HEK293 (cell line): ENCODE measurements around the gene MYRFL.

Experiments used
- YY1 ChIP-seq: fragments of 450-650 bp; formaldehyde crosslinking; IDR thresholded peaks from 2 replicates; pipeline ENCODE4 v1.5.1; 2018; ENCODE audit warnings: missing biosample characterization, missing genetic modification characterization
- ZBTB7A ChIP-seq: fragments of 450-650 bp; formaldehyde crosslinking; IDR thresholded peaks from 2 replicates; pipeline ENCODE4 v1.5.1; 2016; ENCODE audit warnings: low read depth, missing biosample characterization, missing genetic modification characterization
- ZNF416 ChIP-seq: fragments of 450-650 bp; formaldehyde crosslinking; IDR thresholded peaks from 2 replicates; pipeline ENCODE4 v1.5.1; 2016; ENCODE audit warnings: missing biosample characterization, missing genetic modification characterization
- TF ChIP-seq, protein P1 (sequence below): fragments of 450-650 bp; formaldehyde crosslinking; IDR thresholded peaks from 2 replicates; pipeline ENCODE4 v1.5.1; 2016; ENCODE audit warnings: missing biosample characterization, missing genetic modification characterization
- TF ChIP-seq, protein P2 (sequence below): IDR thresholded peaks from 2 replicates; pipeline ENCODE4 v1.6.1; 2011; ENCODE audit warnings: mild to moderate bottlenecking, low read depth, low read length, borderline replicate concordance
- TF ChIP-seq, protein P3 (sequence below): fragments of 450-650 bp; formaldehyde crosslinking; IDR thresholded peaks from 2 replicates; pipeline ENCODE4 v1.5.1; 2016; ENCODE audit warnings: missing biosample characterization, missing genetic modification characterization, low read depth
- TF ChIP-seq, protein P4 (sequence below): fragments of 450-650 bp; formaldehyde crosslinking; IDR thresholded peaks from 2 replicates; pipeline ENCODE4 v1.5.1; 2016; ENCODE audit warnings: missing biosample characterization, missing genetic modification characterization, low read depth

DNA sequence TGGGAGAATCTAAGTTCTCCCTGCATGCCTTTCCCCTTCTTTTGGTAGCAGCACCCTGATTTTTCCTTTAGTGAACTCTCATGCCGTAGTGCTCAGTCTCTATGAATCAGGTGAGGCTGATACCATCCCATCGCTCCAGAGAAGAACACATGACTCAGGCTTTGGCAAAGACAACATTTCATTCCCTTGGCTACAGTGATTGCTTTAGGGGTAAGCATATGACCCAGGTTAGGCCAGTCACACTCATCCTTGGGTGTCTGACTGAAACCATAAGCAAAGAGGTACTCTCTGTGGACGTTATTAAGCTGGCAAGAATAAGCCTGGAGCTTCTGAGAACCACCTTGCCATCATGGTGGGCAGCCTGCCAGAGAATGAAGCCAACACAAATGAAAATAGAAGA lies 141.8 kb downstream of the MYRFL start:
- TF ChIP-seq, protein P1, sequence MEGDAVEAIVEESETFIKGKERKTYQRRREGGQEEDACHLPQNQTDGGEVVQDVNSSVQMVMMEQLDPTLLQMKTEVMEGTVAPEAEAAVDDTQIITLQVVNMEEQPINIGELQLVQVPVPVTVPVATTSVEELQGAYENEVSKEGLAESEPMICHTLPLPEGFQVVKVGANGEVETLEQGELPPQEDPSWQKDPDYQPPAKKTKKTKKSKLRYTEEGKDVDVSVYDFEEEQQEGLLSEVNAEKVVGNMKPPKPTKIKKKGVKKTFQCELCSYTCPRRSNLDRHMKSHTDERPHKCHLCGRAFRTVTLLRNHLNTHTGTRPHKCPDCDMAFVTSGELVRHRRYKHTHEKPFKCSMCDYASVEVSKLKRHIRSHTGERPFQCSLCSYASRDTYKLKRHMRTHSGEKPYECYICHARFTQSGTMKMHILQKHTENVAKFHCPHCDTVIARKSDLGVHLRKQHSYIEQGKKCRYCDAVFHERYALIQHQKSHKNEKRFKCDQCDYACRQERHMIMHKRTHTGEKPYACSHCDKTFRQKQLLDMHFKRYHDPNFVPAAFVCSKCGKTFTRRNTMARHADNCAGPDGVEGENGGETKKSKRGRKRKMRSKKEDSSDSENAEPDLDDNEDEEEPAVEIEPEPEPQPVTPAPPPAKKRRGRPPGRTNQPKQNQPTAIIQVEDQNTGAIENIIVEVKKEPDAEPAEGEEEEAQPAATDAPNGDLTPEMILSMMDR (tag by site-specific recombination): no peak
- TF ChIP-seq, protein P2, sequence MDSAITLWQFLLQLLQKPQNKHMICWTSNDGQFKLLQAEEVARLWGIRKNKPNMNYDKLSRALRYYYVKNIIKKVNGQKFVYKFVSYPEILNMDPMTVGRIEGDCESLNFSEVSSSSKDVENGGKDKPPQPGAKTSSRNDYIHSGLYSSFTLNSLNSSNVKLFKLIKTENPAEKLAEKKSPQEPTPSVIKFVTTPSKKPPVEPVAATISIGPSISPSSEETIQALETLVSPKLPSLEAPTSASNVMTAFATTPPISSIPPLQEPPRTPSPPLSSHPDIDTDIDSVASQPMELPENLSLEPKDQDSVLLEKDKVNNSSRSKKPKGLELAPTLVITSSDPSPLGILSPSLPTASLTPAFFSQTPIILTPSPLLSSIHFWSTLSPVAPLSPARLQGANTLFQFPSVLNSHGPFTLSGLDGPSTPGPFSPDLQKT: no peak
- TF ChIP-seq, protein P3, sequence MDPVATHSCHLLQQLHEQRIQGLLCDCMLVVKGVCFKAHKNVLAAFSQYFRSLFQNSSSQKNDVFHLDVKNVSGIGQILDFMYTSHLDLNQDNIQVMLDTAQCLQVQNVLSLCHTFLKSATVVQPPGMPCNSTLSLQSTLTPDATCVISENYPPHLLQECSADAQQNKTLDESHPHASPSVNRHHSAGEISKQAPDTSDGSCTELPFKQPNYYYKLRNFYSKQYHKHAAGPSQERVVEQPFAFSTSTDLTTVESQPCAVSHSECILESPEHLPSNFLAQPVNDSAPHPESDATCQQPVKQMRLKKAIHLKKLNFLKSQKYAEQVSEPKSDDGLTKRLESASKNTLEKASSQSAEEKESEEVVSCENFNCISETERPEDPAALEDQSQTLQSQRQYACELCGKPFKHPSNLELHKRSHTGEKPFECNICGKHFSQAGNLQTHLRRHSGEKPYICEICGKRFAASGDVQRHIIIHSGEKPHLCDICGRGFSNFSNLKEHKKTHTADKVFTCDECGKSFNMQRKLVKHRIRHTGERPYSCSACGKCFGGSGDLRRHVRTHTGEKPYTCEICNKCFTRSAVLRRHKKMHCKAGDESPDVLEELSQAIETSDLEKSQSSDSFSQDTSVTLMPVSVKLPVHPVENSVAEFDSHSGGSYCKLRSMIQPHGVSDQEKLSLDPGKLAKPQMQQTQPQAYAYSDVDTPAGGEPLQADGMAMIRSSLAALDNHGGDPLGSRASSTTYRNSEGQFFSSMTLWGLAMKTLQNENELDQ (tag by site-specific recombination): no peak
- no peak for TF ChIP-seq ZBTB7A
- TF ChIP-seq, protein P4, sequence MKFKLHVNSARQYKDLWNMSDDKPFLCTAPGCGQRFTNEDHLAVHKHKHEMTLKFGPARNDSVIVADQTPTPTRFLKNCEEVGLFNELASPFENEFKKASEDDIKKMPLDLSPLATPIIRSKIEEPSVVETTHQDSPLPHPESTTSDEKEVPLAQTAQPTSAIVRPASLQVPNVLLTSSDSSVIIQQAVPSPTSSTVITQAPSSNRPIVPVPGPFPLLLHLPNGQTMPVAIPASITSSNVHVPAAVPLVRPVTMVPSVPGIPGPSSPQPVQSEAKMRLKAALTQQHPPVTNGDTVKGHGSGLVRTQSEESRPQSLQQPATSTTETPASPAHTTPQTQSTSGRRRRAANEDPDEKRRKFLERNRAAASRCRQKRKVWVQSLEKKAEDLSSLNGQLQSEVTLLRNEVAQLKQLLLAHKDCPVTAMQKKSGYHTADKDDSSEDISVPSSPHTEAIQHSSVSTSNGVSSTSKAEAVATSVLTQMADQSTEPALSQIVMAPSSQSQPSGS (tag by site-specific recombination): no peak
- TF ChIP-seq YY1 (tag by site-specific recombination): no peak
- no peak for TF ChIP-seq ZNF416 (tag by site-specific recombination)
